Kidney (tissue), 14 donors: Measurements from ENCODE around the gene NID1. TPM values are rescaled to one million over a fixed set of nuclear protein-coding genes. Genes with fewer than 3 reads are reported as not detected.

Experiments
- DNase-seq, 5 donors: peaks; one replicate each; pipeline ENCODE4 v3.0.0-alpha.2; 2013 to 2020
- FAIRE-seq: peaks from 2 replicates; lab custom pipeline; 2012; peaks lifted over from hg19 to GRCh38; lab: Jason Lieb, UNC
- H3K27ac ChIP-seq, 2 donors: one replicate each; pipeline ENCODE4 v1.7.0; 2013; ENCODE audit warnings: low read depth in 2 of 2, low read length in 2 of 2, inconsistent platforms in 1 of 2
- H3K27me3 ChIP-seq: one replicate; pipeline ENCODE4 v1.7.1; 2013; ENCODE audit warnings: low read length, inconsistent platforms; ENCODE audit not compliant: control insufficient read depth, insufficient read depth
- H3K36me3 ChIP-seq, 3 donors: one replicate each; pipeline versions ENCODE4 v1.7.0 to v1.7.1; 2013; ENCODE audit warnings: low read length in 3 of 3, control low read depth in 1 of 3, inconsistent platforms in 1 of 3; ENCODE audit not compliant: insufficient read depth in 3 of 3, control insufficient read depth in 2 of 3
- H3K4me1 ChIP-seq, 3 donors: one replicate each; pipeline versions ENCODE4 v1.7.0 to v1.7.1; 2013; ENCODE audit warnings: low read length in 3 of 3, inconsistent platforms in 1 of 3, low read depth in 1 of 3; ENCODE audit not compliant: control insufficient read depth in 2 of 3, insufficient read depth in 2 of 3
- H3K4me3 ChIP-seq, 3 donors: one replicate each; pipeline versions ENCODE4 v1.7.0 to v1.8.1; 2013; ENCODE audit warnings: low read length in 3 of 3, control low read depth in 1 of 3, inconsistent platforms in 1 of 3
- H3K9ac ChIP-seq, 3 donors: one replicate each; pipeline versions ENCODE4 v1.7.0 to v1.7.1; 2013; ENCODE audit warnings: low read length in 3 of 3, control low read depth in 1 of 3, inconsistent platforms in 1 of 3
- H3K9me3 ChIP-seq, 3 donors: one replicate each; pipeline versions ENCODE4 v1.7.0 to v1.7.1; 2013; ENCODE audit warnings: low read length in 3 of 3, control low read depth in 1 of 3, inconsistent platforms in 1 of 3; ENCODE audit not compliant: control insufficient read depth in 2 of 3, insufficient read depth in 1 of 3
- intact Hi-C: fragments of 100-400 bp; cut with DNase I; formaldehyde crosslinking; loops from one replicate; pipeline ENCODE4 v1.11.1; 2022
- polyA plus RNA-seq: library from polyadenylated mRNA; stranded (reverse); fragments of 350-450 nt; fragmentation: Illumina TruSeq; extraction: RNeasy Lipid Tissue Mini Kit (QIAGEN cat#74804); gene quantifications from one replicate; pipeline ENCODE4 v1.2.3, GENCODE V29; 2014; ENCODE audit warnings: low read depth, low replicate concordance; ENCODE audit not compliant: insufficient read depth
- total RNA-seq: library from RNA; stranded (reverse); fragmentation: NEBNext Ultra II Directional; extraction: Animal tissue kit (Norgen Biotek cat#: 25700); gene quantifications from one replicate; pipeline ENCODE4 v1.2.1, GENCODE V29; 2021
- TF ChIP-seq, protein P1 (sequence below): IDR thresholded peaks from 3 replicates; pipeline ENCODE4 v1.5.1; 2012; ENCODE audit warnings: mild to moderate bottlenecking, moderate library complexity, borderline replicate concordance; ENCODE audit not compliant: insufficient read depth; ENCODE audit errors: extremely low read depth
- donor health status: control.
- donor health status: control.
- donor health status: control.
- donor health status: control.
- donor health status: control.
- donor health status: DM: yes; HTN: yes; CAD: no.
- donor health status: Normal renal cell carcinoma (clear cell type).

The NID1 gene
- total and polyA plus RNA-seq, 2 donors from 2014 or later = 7.4 to 70.1 TPM

DNA sequence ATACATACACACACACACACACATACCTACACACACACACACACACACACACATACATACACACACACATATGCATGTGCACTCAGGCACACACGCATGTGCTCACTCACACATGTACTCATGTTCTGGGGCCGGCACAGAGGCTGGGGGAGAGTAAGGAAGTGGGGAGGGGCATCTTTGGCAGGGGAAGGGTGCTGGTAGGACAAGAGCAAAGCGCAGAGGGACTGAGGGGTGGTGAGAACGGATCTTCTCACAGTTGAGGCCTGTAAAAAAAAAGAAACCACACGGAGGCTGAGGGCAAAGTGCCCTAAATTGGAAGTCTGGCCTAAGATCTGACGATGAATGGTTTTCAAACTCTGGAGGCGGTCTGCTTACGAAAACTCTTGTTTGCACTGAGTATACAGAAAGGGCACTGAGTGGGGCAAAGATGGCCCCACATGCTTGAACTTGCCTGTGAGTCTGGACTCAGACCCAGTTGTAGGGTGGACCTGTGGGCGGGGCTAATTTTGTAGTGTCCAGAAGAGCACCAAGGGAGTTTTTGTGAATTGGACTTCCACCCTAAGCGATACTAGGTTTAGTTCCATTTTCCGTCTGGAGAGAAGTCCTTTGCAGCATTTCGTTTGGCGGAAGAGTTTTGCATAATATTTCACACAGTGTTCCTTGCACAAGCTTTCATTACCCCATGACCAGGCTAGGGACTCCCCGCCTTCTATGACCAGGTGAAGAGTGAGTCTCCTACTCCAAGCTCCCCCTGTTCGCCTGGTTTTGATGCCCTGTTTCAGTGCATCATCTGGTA, 118.9 kb downstream of the NID1 start:
- Histone ChIP-seq H3K27me3 (no peaks in the 10 kb centered on the region), H3K27ac (no peak overlapping the region), H3K9me3 (no peaks in the 10 kb centered on the region), H3K9ac (no peak overlapping the region), H3K4me3 (no peak overlapping the region), H3K36me3 (no peaks in the 10 kb centered on the region), H3K4me1 (no peaks in the 10 kb centered on the region)
- no peak for DNase-seq
- intact Hi-C loops = no loop called here
- no peak for FAIRE-seq
- TF ChIP-seq, protein P1, sequence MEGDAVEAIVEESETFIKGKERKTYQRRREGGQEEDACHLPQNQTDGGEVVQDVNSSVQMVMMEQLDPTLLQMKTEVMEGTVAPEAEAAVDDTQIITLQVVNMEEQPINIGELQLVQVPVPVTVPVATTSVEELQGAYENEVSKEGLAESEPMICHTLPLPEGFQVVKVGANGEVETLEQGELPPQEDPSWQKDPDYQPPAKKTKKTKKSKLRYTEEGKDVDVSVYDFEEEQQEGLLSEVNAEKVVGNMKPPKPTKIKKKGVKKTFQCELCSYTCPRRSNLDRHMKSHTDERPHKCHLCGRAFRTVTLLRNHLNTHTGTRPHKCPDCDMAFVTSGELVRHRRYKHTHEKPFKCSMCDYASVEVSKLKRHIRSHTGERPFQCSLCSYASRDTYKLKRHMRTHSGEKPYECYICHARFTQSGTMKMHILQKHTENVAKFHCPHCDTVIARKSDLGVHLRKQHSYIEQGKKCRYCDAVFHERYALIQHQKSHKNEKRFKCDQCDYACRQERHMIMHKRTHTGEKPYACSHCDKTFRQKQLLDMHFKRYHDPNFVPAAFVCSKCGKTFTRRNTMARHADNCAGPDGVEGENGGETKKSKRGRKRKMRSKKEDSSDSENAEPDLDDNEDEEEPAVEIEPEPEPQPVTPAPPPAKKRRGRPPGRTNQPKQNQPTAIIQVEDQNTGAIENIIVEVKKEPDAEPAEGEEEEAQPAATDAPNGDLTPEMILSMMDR = no peak

DNA sequence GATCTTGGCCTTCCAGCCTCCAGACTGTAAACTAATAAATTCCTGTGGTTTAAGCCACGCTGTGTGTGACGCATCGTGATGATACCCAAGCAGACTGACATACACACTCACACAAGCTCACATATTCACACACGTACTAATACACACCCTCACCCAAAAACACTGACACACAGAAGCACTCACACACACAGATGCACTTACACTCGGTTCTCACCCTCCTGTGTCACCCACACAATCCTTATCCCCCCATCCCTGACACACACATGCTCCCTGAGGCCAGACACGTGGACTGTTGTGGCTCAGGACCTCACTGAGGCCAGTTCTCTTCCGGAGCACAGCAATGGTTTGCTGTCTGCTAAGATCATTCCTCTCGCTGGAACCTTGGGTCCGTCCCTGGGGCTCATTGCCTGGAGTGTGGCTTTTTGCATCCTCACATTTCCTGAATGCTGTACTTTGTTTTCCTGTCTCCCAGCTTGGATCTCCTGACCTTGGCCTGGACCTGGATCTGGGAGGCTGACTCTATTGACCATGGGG, 121.2 kb downstream of the NID1 start:
- no peak overlapping the region for H3K4me3 ChIP-seq
- intact Hi-C loops = no loop called here
- no peaks in the 10 kb centered on the region for H3K4me1 ChIP-seq
- no peak for FAIRE-seq
- no peaks in the 10 kb centered on the region for H3K36me3 ChIP-seq
- no peaks in the 10 kb centered on the region for H3K27me3 ChIP-seq
- no peak for DNase-seq
- no peaks in the 10 kb centered on the region for H3K9me3 ChIP-seq
- no peak overlapping the region for H3K9ac ChIP-seq
- no peak overlapping the region for H3K27ac ChIP-seq
- TF ChIP-seq, protein P1 = no peak

DNA sequence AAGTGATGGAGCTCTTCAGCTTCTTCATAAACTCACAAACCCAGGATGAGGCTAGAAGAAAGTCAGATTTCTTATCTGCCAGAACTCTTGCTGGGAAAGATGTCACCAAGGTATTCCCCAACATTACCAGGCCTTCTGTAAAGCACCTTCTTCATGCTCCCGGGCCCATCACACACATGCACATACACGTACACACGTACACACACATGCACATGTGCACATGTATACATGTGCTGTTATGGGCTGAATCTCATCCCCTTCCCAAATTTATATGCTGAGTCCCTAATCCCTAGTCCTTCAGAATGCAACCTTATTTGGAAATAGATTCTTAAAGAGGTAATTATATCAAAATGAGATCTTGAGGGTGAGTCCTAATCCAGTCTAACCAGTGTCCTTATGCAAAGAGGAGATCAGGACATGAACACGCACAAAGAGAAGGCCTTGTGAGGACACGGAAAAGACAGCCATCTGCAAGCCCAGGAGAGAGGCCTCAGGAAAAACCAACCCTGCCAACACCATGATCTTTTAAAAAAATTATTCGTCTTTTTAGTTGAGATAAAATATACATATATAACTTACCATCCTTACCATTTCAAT, 121.8 kb downstream of the NID1 start:
- Histone ChIP-seq H3K4me1 (peaks cover 0 to 2% (median 0%) of the 10 kb centered on the region in 3 donors), H3K27me3 (no peaks in the 10 kb centered on the region), H3K9ac (no peak overlapping the region), H3K9me3 (no peaks in the 10 kb centered on the region), H3K36me3 (no peaks in the 10 kb centered on the region), H3K4me3 (no peak overlapping the region), H3K27ac (no peak overlapping the region)
- FAIRE-seq (no peak), DNase-seq (no peak)
- TF ChIP-seq, protein P1 = no peak
- intact Hi-C loops = no loop called here
